Astrocyte of the cerebellum (primary cell): ENCODE measurements around the gene C3orf52.
A peak's percentile ranks its signal among the peaks of the same experiment; 100 is the strongest.
"Not testable (repeated sequence)": the region's sequence is repeated elsewhere in the genome, so short reads cannot be mapped to it uniquely, and the experiment has no call there.

ENCODE experiments used
- DNase-seq: peaks from one replicate; pipeline ENCODE4 v3.0.0-alpha.2; 2011; ENCODE audit warnings: low read depth
- H3K4me3 ChIP-seq: 2 replicates; pipeline ENCODE4 v1.5.1; 2011; ENCODE audit warnings: mild to moderate bottlenecking, low read depth, low read length, moderate library complexity
- in situ Hi-C: cut with HindIII; loops from 2 replicates; pipeline ENCODE4 v1.10.0; 2017; ENCODE audit warnings: low sequenced_read_pairs
- TF ChIP-seq, protein P1 (sequence below): IDR thresholded peaks from 2 replicates; pipeline ENCODE4 v1.5.1; 2012; ENCODE audit warnings: low read length, low read depth, moderate library complexity, mild to moderate bottlenecking; ENCODE audit errors: missing control alignments

C3orf52 gene

DNA sequence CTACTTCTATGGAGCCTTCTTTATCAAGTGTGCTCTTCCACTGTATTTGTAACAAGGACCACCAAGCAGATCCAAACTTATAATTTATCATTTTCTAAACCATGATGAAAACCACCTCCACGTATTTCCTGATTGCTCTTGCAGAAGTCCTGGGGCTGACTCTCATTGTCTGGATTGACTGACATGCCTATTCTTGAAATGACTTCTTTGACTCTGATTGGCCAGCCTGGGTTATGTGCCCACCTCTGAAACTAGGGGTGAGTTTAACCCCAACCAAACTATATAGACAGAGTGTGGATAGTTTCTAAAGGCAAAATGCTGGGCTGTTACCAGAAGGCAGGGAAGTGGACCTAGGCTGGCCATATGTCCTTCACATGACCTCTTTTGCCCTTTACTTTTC, 38.9 kb upstream of the C3orf52 start:
- TF ChIP-seq, protein P1, sequence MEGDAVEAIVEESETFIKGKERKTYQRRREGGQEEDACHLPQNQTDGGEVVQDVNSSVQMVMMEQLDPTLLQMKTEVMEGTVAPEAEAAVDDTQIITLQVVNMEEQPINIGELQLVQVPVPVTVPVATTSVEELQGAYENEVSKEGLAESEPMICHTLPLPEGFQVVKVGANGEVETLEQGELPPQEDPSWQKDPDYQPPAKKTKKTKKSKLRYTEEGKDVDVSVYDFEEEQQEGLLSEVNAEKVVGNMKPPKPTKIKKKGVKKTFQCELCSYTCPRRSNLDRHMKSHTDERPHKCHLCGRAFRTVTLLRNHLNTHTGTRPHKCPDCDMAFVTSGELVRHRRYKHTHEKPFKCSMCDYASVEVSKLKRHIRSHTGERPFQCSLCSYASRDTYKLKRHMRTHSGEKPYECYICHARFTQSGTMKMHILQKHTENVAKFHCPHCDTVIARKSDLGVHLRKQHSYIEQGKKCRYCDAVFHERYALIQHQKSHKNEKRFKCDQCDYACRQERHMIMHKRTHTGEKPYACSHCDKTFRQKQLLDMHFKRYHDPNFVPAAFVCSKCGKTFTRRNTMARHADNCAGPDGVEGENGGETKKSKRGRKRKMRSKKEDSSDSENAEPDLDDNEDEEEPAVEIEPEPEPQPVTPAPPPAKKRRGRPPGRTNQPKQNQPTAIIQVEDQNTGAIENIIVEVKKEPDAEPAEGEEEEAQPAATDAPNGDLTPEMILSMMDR: no peak
- in situ Hi-C loops: no loop called here
- H3K4me3 ChIP-seq: no peak overlapping the region
- no peak for DNase-seq

DNA sequence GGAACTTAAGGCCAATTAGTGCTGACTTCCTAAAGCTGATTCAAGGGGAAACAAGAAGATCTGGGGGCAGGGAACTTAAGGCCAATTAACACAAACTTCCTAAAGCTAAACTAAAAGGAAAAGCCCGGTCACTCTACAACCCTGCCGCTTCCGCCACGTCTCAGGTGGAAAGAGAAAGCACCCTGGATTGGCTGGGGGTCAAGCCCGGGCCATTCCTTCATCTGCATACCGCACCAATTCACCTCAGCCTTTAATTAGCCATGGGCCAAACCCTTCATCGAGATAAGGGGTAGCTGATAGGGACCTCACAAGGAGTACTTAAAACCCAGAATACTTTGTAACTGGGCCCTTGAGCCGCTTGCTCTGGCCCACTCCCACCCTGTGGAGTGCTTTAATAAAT, 37.3 kb upstream of the C3orf52 start:
- TF ChIP-seq, protein P1: no peak
- DNase-seq: no peak
- in situ Hi-C loops: no loop called here
- no peak overlapping the region for H3K4me3 ChIP-seq

DNA sequence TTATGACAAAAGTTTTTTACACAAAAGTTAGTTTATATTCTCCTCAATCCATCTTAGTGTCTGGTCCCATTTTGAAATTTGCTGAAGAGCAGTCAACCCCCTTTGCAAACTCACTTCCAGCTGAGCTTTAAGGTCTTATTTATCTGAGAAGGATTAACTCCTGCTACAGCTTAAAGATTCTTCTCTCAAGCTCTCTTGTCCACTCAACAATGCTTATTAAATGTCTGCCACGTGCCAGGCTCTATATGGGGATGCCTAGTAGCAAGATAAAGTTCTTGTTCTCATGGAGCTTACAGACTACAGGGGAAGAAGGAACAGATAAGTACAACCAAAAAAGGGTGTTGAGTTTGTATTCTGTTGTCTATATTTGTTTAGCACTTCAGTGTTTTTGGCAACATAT, 33.0 kb upstream of the C3orf52 start:
- TF ChIP-seq, protein P1: no peak
- DNase-seq: no peak
- in situ Hi-C loops: no loop called here
- H3K4me3 ChIP-seq: no peak overlapping the region

DNA sequence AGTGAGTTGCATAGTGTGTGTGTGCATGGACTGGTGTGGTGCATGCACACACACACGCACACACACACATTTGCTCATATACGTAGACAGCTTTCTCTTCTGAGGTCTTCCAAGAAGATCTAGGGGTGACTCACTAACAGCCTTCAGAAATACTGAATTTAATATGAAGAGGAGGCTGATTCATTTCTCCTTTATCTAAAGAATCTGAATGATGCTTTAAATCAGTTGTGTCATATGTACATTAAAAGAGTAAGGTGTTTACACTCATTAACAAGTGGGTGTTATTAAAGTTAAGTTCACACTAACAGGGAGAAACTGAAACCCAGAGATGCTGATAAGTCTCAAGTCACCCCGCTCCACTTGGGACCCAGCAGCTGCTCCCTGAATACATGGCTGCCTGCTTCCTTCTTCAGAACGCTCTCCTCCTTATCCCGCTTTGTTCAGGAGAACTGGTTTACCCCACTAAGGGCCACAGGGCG, 29.7 kb upstream of the C3orf52 start:
- no peak for DNase-seq
- H3K4me3 ChIP-seq: no peak overlapping the region
- in situ Hi-C loops: no loop called here
- TF ChIP-seq, protein P1: no peak

DNA sequence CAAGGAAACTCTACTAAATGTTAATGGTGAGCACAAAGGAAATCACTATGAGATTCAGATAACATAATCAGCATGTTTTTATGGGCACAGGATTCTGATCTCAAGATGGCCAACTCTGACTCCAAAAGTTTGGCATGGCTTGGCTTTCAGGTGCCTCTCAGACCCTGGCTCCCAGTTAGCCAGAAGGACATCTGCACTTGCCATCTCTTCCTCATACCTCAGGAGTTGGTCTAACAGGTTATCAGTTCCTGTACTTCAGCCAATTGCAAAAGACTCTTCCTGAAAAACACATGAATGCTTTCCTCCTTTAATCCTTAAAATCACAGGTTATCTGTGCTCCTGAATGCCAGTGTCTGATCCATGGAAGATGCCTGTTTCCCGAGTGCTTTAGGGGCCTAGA, 26.7 kb upstream of the C3orf52 start:
- no peak overlapping the region for H3K4me3 ChIP-seq
- TF ChIP-seq, protein P1: no peak
- DNase-seq: no peak
- in situ Hi-C loops: no loop called here

DNA sequence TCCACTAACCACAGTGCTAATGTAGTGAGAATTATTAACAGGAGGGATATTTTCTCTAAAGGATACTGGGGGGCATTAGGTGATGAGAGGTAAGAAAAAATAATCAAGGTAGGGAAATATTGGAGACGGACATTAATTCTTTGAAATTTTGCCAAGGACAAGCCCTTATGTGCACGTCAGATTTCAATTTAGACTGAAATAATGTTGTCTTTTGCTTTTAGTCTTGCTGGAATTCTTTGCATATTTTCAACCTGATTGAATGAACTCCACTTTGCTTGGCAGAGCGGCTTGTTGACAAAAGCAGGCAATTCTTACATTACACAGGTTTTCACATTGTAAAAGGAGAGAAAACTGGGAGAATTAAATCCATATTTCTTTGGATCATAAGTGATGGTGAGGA, 25.0 kb upstream of the C3orf52 start:
- in situ Hi-C loops: no loop called here
- no peak overlapping the region for H3K4me3 ChIP-seq
- DNase-seq: peak; percentile 39
- TF ChIP-seq, protein P1: no peak

DNA sequence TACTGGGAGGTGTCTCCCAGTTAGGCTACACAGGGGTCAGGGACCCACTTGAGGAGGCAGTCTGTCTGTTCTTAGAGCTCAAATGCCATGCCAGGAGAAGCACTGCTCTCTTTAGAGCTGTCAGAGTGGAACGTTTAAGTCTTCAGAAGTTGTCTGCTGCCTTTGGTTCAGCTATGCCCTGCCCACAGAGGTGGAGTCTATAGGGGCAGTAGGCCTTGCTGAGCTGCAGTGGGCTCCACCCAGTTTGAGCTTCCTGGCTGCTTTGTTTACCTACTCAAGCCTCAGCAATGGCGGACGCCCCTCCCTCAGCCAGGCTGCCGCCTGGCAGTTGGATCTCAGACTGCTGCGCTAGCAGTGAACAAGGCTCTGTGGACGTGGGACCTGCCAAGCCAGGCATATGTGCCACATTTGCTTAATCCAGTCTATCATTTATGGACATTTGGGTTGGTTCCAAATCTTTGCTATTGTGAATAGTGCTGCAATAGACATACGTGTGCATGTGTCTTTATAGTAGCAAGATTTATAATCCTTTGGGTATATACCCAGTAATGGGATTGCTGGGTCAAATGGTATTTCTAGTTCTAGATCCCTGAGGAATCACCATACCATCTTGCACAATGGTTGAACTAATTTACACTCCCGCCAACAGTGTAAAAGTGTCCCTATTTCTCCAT, 13.7 kb upstream of the C3orf52 start:
- DNase-seq, in situ Hi-C loops, H3K4me3 ChIP-seq: not testable (repeated sequence)
